H9 (cell line): ENCODE results near the gene ZNF544. TPM values are rescaled to one million over a fixed set of nuclear protein-coding genes. Genes with fewer than 3 reads are reported as not detected.

ENCODE experiments used
- DNase-seq: peaks from one replicate; pipeline ENCODE4 v3.0.0-alpha.2; 2017
- H2AFZ ChIP-seq: one replicate; pipeline ENCODE4 v1.6.1; 2013; ENCODE audit warnings: mild to moderate bottlenecking, low read length, control low read depth, moderate library complexity
- H2AK5ac ChIP-seq: 2 replicates; pipeline ENCODE4 v1.6.1; 2013; ENCODE audit warnings: low read length, control low read depth, mixed read lengths; ENCODE audit not compliant: insufficient read length
- H2BK120ac ChIP-seq: one replicate; pipeline ENCODE4 v1.6.1; 2013; ENCODE audit warnings: low read depth, mild to moderate bottlenecking, low read length, control low read depth, inconsistent platforms; ENCODE audit not compliant: poor library complexity, severe bottlenecking
- H2BK12ac ChIP-seq: 2 replicates; pipeline ENCODE4 v1.6.1; 2013; ENCODE audit warnings: low read length, control low read depth, mixed read lengths, low read depth; ENCODE audit not compliant: insufficient read length
- H2BK15ac ChIP-seq: 2 replicates; pipeline ENCODE4 v1.6.1; 2013; ENCODE audit warnings: low read depth, low read length, control low read depth
- H2BK20ac ChIP-seq: one replicate; pipeline ENCODE4 v1.6.1; 2013; ENCODE audit warnings: low read depth, mild to moderate bottlenecking, low read length, control low read depth, inconsistent platforms; ENCODE audit not compliant: poor library complexity, severe bottlenecking
- H2BK5ac ChIP-seq: 2 replicates; pipeline ENCODE4 v1.6.1; 2013; ENCODE audit warnings: low read length, control low read depth, mixed read lengths; ENCODE audit not compliant: insufficient read length
- H3K14ac ChIP-seq: 2 replicates; pipeline ENCODE4 v1.6.1; 2013; ENCODE audit warnings: low read length, control low read depth; ENCODE audit not compliant: insufficient read depth
- H3K18ac ChIP-seq: 2 replicates; pipeline ENCODE4 v1.6.1; 2013; ENCODE audit warnings: low read depth, mild to moderate bottlenecking, mixed read lengths, low read length, control low read depth; ENCODE audit not compliant: insufficient read length
- H3K23ac ChIP-seq: 2 replicates; pipeline ENCODE4 v1.6.1; 2013; ENCODE audit warnings: low read length, control low read depth, mixed read lengths, low read depth; ENCODE audit not compliant: insufficient read length
- H3K23me2 ChIP-seq: 2 replicates; pipeline ENCODE4 v1.6.1; 2013; ENCODE audit warnings: low read depth, mild to moderate bottlenecking, mixed read lengths, low read length, control low read depth; ENCODE audit not compliant: insufficient read length, poor library complexity, severe bottlenecking
- H3K27ac ChIP-seq: 2 replicates; pipeline ENCODE4 v1.5.1; 2013; ENCODE audit warnings: low read length, control low read depth, mixed read lengths, low read depth; ENCODE audit not compliant: insufficient read length
- H3K27me3 ChIP-seq: 2 replicates; pipeline ENCODE4 v1.6.1; 2013; ENCODE audit warnings: low read length, control low read depth, inconsistent platforms; ENCODE audit not compliant: insufficient read depth
- H3K4ac ChIP-seq: 2 replicates; pipeline ENCODE4 v1.6.1; 2013; ENCODE audit warnings: low read depth, mild to moderate bottlenecking, control low read depth, inconsistent platforms, low read length, moderate library complexity
- H3K4me1 ChIP-seq: 2 replicates; pipeline ENCODE4 v1.6.1; 2013; ENCODE audit warnings: low read length, control low read depth, inconsistent platforms; ENCODE audit not compliant: insufficient read depth
- H3K4me2 ChIP-seq: 2 replicates; pipeline ENCODE4 v1.6.1; 2013; ENCODE audit warnings: low read length, control low read depth, mixed read lengths; ENCODE audit not compliant: insufficient read length, insufficient read depth
- H3K56ac ChIP-seq: 2 replicates; pipeline ENCODE4 v1.6.1; 2013; ENCODE audit warnings: low read depth, mild to moderate bottlenecking, mixed read lengths, low read length, control low read depth; ENCODE audit not compliant: insufficient read length
- H3K79me1 ChIP-seq: 2 replicates; pipeline ENCODE4 v1.6.1; 2013; ENCODE audit warnings: low read depth, mild to moderate bottlenecking, moderate library complexity, low read length, control low read depth, inconsistent platforms; ENCODE audit not compliant: insufficient read depth, poor library complexity, severe bottlenecking
- H3K79me2 ChIP-seq: 2 replicates; pipeline ENCODE4 v1.6.1; 2013; ENCODE audit warnings: low read length, control low read depth, inconsistent platforms; ENCODE audit not compliant: insufficient read depth
- H3K9ac ChIP-seq: 2 replicates; pipeline ENCODE4 v1.6.1; 2013; ENCODE audit warnings: low read length, control low read depth, mixed read lengths; ENCODE audit not compliant: insufficient read length; ENCODE audit errors: extremely low read depth
- H3K9me3 ChIP-seq: one replicate; pipeline ENCODE4 v1.6.1; 2013; ENCODE audit warnings: low read depth, low read length, inconsistent platforms; ENCODE audit not compliant: control insufficient read depth
- H3T11ph ChIP-seq: one replicate; pipeline ENCODE4 v1.6.1; 2013; ENCODE audit warnings: mild to moderate bottlenecking, low read length, control low read depth, inconsistent platforms
- H4K20me1 ChIP-seq: one replicate; pipeline ENCODE4 v1.6.1; 2013; ENCODE audit not compliant: control insufficient read depth, insufficient read length, insufficient read depth
- H4K5ac ChIP-seq: 2 replicates; pipeline ENCODE4 v1.6.1; 2013; ENCODE audit warnings: low read depth, mild to moderate bottlenecking, mixed read lengths, low read length, control low read depth; ENCODE audit not compliant: insufficient read length
- H4K8ac ChIP-seq: replicated peaks from 2 replicates; pipeline ENCODE4 v1.6.1; 2013; ENCODE audit warnings: low read length, control low read depth, mixed read lengths, low read depth; ENCODE audit not compliant: insufficient read length
- H4K91ac ChIP-seq: 2 replicates; pipeline ENCODE4 v1.6.1; 2013; ENCODE audit warnings: low read depth, mild to moderate bottlenecking, moderate library complexity, mixed read lengths, low read length, control low read depth; ENCODE audit not compliant: insufficient read length
- H3K27ac Mint-ChIP-seq, 3 experiments: 2 replicates in 2 of 3; 3 replicates in 1 of 3; pipeline ENCODE4 v1.8.0; 2020 to 2021; ENCODE audit warnings: mixed read lengths in 3 of 3, mild to moderate bottlenecking in 1 of 3, moderate library complexity in 1 of 3
- H3K27me3 Mint-ChIP-seq: 2 replicates; pipeline ENCODE4 v1.8.0; 2021; ENCODE audit warnings: low read depth, mild to moderate bottlenecking, moderate library complexity, mixed read lengths
- H3K36me3 Mint-ChIP-seq, 3 experiments: 2 replicates in 2 of 3; 3 replicates in 1 of 3; pipeline ENCODE4 v1.8.0; 2020 to 2021; ENCODE audit warnings: low read depth in 3 of 3, mixed read lengths in 3 of 3; ENCODE audit not compliant: insufficient read depth in 1 of 3
- H3K4me1 Mint-ChIP-seq, 2 experiments: 2 replicates each; pipeline ENCODE4 v1.8.0; 2020; ENCODE audit warnings: mixed read lengths in 2 of 2
- H3K4me3 Mint-ChIP-seq, 2 experiments: 2 replicates in 1 of 2; 3 replicates in 1 of 2; pipeline ENCODE4 v1.8.0; 2020 to 2021; ENCODE audit warnings: mild to moderate bottlenecking in 2 of 2, mixed read lengths in 2 of 2, moderate library complexity in 1 of 2
- H3K9me3 Mint-ChIP-seq, 2 experiments: 2 replicates in 1 of 2; 3 replicates in 1 of 2; pipeline ENCODE4 v1.8.0; 2020; ENCODE audit warnings: mild to moderate bottlenecking in 2 of 2, mixed read lengths in 2 of 2, moderate library complexity in 1 of 2
- WGBS: extraction: QIAGEN DNeasy Blood & Tissue Kit; methylation state at CpG from one replicate; pipeline ENCODE4 v1.1.7; 2013; ENCODE audit warnings: missing lambda C conversion rate, low lambda C conversion rate, mixed read lengths; ENCODE audit not compliant: insufficient read length; ENCODE audit errors: extremely low coverage; 5-methylcytosine and 5-hydroxymethylcytosine counted together
- total RNA-seq: library from RNA; stranded (reverse); gene quantifications from 2 replicates; pipeline ENCODE4 v1.2.1, GENCODE V29; 2021
- TF ChIP-seq, protein P1 (sequence below): fragments of 200-600 bp; sonication (generic); conservative IDR thresholded peaks from 3 replicates; pipeline ENCODE4 v1.8.0; 2021; ENCODE audit warnings: antibody characterized with exemption, mild to moderate bottlenecking

ZNF544 gene
- total RNA-seq, 1 experiment from 2014 or later, result 97.2 TPM

DNA sequence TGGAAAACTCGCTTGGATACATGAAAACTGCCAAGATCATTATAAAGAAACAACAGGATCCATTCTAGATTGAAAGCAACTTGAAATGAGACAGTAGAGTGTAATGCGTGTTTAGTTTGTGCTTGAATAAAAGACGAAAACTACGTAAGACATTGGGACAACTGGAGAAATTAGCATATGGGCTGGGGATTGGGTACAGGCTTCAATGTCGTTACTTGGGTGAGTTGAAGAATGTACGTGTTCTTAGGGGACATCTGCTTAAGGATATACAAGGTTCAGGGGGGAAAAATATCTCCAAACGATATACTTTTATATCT lies 76.0 kb downstream of the ZNF544 start:
- H3K27ac Mint-ChIP-seq, result peak overlapping the region; percentile 3 to 77 (median 60); a peak in 5 of 7 replicates
- H4K5ac ChIP-seq, result no peak overlapping the region

More for the DNA sequence above, 76.0 kb downstream of the ZNF544 start:
- Histone ChIP-seq H3K9me3 (no peaks in the 10 kb centered on the region), H3K4me2 (peak overlapping the region; percentile 66), H2BK5ac (no peak overlapping the region), H3K18ac (no peak overlapping the region), H3K27me3 (no peaks in the 10 kb centered on the region), H3K9ac (no peak overlapping the region), H2BK15ac (no peak overlapping the region), H3K27ac (no peak overlapping the region), H3K14ac (no peak overlapping the region), H3K23me2 (peaks cover 4% of the 10 kb centered on the region), H4K91ac (no peak overlapping the region), H2AK5ac (no peak overlapping the region), H3T11ph (no peak overlapping the region), H3K23ac (no peak overlapping the region), H3K4ac (no peak overlapping the region), H3K79me1 (no peaks in the 10 kb centered on the region), H2BK120ac (no peak overlapping the region), H4K20me1 (no peaks in the 10 kb centered on the region), H2AFZ (no peak overlapping the region), H4K8ac (no peak overlapping the region), H3K56ac (no peak overlapping the region), H2BK12ac (no peak overlapping the region), H3K79me2 (no peaks in the 10 kb centered on the region), H2BK20ac (no peak overlapping the region), H3K4me1 (no peaks in the 10 kb centered on the region)
- peaks cover 22 to 57% (median 36%) of the 10 kb centered on the region in 3 experiments; a peak in 6 of 7 replicates for H3K36me3 Mint-ChIP-seq
- no peak for DNase-seq
- H3K4me1 Mint-ChIP-seq, result peaks cover 13 to 17% of the 10 kb centered on the region in 2 experiments
- TF ChIP-seq, protein P1, sequence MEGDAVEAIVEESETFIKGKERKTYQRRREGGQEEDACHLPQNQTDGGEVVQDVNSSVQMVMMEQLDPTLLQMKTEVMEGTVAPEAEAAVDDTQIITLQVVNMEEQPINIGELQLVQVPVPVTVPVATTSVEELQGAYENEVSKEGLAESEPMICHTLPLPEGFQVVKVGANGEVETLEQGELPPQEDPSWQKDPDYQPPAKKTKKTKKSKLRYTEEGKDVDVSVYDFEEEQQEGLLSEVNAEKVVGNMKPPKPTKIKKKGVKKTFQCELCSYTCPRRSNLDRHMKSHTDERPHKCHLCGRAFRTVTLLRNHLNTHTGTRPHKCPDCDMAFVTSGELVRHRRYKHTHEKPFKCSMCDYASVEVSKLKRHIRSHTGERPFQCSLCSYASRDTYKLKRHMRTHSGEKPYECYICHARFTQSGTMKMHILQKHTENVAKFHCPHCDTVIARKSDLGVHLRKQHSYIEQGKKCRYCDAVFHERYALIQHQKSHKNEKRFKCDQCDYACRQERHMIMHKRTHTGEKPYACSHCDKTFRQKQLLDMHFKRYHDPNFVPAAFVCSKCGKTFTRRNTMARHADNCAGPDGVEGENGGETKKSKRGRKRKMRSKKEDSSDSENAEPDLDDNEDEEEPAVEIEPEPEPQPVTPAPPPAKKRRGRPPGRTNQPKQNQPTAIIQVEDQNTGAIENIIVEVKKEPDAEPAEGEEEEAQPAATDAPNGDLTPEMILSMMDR, result no peak
- no peaks in the 10 kb centered on the region for H3K9me3 Mint-ChIP-seq
- H3K4me3 Mint-ChIP-seq, result peak overlapping the region; percentile 99
- H3K27me3 Mint-ChIP-seq, result peaks cover 1% of the 10 kb centered on the region; the same call in 1 of the 2 replicates
- no CpG with 5 or more reads among the region's 7 CpGs for WGBS
